Ectodermal cell (in vitro differentiated cells): ENCODE data around the gene NDUFB4.
"Not testable (repeated sequence)": the region's sequence is repeated elsewhere in the genome, so short reads cannot be mapped to it uniquely, and the experiment has no call there.

Experiments used
- H3K27ac ChIP-seq: 2 replicates; pipeline ENCODE4 v1.7.0; 2013; ENCODE audit warnings: mild to moderate bottlenecking, low read depth, low read length; ENCODE audit not compliant: insufficient read depth, poor library complexity, severe bottlenecking
- H3K27me3 ChIP-seq: 2 replicates; pipeline ENCODE4 v1.7.0; 2013; ENCODE audit warnings: mild to moderate bottlenecking, low read length; ENCODE audit not compliant: insufficient read depth, control insufficient read depth, poor library complexity, severe bottlenecking
- H3K36me3 ChIP-seq: one replicate; pipeline ENCODE4 v1.7.0; 2013; ENCODE audit warnings: low read length; ENCODE audit not compliant: control insufficient read depth, insufficient read depth
- H3K4me1 ChIP-seq: one replicate; pipeline ENCODE4 v1.7.0; 2013; ENCODE audit warnings: low read length; ENCODE audit not compliant: control insufficient read depth, insufficient read depth
- H3K4me3 ChIP-seq: 2 replicates; pipeline ENCODE4 v1.7.0; 2013; ENCODE audit warnings: low read depth, low read length, control low read depth; ENCODE audit not compliant: insufficient read depth
- H3K9me3 ChIP-seq: 2 replicates; pipeline ENCODE4 v1.7.0; 2013; ENCODE audit warnings: mild to moderate bottlenecking, low read length, moderate library complexity; ENCODE audit not compliant: control insufficient read depth
- WGBS, 2 experiments: methylation state at CpG; one replicate each; pipeline ENCODE4 v1.1.7; 2013; ENCODE audit warnings: missing lambda C conversion rate in 2 of 2; 5-methylcytosine and 5-hydroxymethylcytosine counted together

The NDUFB4 gene

GRCh38 chr3:120638820-120639219 is 42.7 kb downstream of the NDUFB4 start:
- WGBS, 2 experiments: 87 to 95% methylated on average over 4 of the region's 4 CpGs
- not testable (repeated sequence) for H3K27ac ChIP-seq, H3K9me3 ChIP-seq, H3K4me1 ChIP-seq, H3K4me3 ChIP-seq, H3K36me3 ChIP-seq, H3K27me3 ChIP-seq

- no peaks in the 10 kb centered on the region for H3K9me3 ChIP-seq
- H3K4me3 ChIP-seq: no peak overlapping the region
- H3K27ac ChIP-seq: no peak overlapping the region
- no peaks in the 10 kb centered on the region for H3K27me3 ChIP-seq
- H3K36me3 ChIP-seq: no peaks in the 10 kb centered on the region
- WGBS, 2 experiments: 67 to 91% methylated on average over 1 of the region's 1 CpG
- H3K4me1 ChIP-seq: peaks cover 3% of the 10 kb centered on the region
Measured at GRCh38 chr3:120640231-120640630, 44.1 kb downstream of the NDUFB4 start.

GRCh38 chr3:120641696-120642246 is 45.6 kb downstream of the NDUFB4 start:
- H3K27ac ChIP-seq: no peak overlapping the region
- no peaks in the 10 kb centered on the region for H3K36me3 ChIP-seq
- no peaks in the 10 kb centered on the region for H3K27me3 ChIP-seq
- no peaks in the 10 kb centered on the region for H3K9me3 ChIP-seq
- H3K4me3 ChIP-seq: no peak overlapping the region
- peaks cover 4% of the 10 kb centered on the region for H3K4me1 ChIP-seq
- 97 to 98% methylated on average over 2 of the region's 2 CpGs for WGBS, 2 experiments

GRCh38 chr3:120642368-120642948 is 46.3 kb downstream of the NDUFB4 start:
- peaks cover 4% of the 10 kb centered on the region for H3K4me1 ChIP-seq
- H3K9me3 ChIP-seq: no peaks in the 10 kb centered on the region
- H3K36me3 ChIP-seq: no peaks in the 10 kb centered on the region
- H3K4me3 ChIP-seq: no peak overlapping the region
- H3K27ac ChIP-seq: no peak overlapping the region
- no peaks in the 10 kb centered on the region for H3K27me3 ChIP-seq
- WGBS, 2 experiments: 94% methylated on average over 4 of the region's 4 CpGs

- Histone ChIP-seq H3K27ac (no peak overlapping the region), H3K4me1 (peaks cover 4% of the 10 kb centered on the region), H3K9me3 (no peaks in the 10 kb centered on the region), H3K4me3 (no peak overlapping the region), H3K36me3 (no peaks in the 10 kb centered on the region), H3K27me3 (no peaks in the 10 kb centered on the region)
- WGBS, 2 experiments: 73 to 80% methylated on average over 5 of the region's 5 CpGs
Measured at GRCh38 chr3:120645083-120645845, 49.1 kb downstream of the NDUFB4 start.

GRCh38 chr3:120646771-120647432 is 50.8 kb downstream of the NDUFB4 start:
- WGBS, 2 experiments: 91 to 94% methylated on average over 4 to 5 of the region's 5 CpGs
- no peaks in the 10 kb centered on the region for H3K9me3 ChIP-seq
- no peaks in the 10 kb centered on the region for H3K27me3 ChIP-seq
- H3K36me3 ChIP-seq: no peaks in the 10 kb centered on the region
- H3K27ac ChIP-seq: no peak overlapping the region
- H3K4me1 ChIP-seq: peaks cover 4% of the 10 kb centered on the region
- no peak overlapping the region for H3K4me3 ChIP-seq

GRCh38 chr3:120648290-120648689 is 52.2 kb downstream of the NDUFB4 start:
- Histone ChIP-seq H3K27me3 (no peaks in the 10 kb centered on the region), H3K4me1 (peaks cover 4% of the 10 kb centered on the region), H3K4me3 (no peak overlapping the region), H3K9me3 (no peaks in the 10 kb centered on the region), H3K27ac (no peak overlapping the region), H3K36me3 (no peaks in the 10 kb centered on the region)
- 94% methylated on average over 5 of the region's 5 CpGs for WGBS, 2 experiments

GRCh38 chr3:120649830-120650233 is 53.7 kb downstream of the NDUFB4 start:
- Histone ChIP-seq H3K9me3 (no peaks in the 10 kb centered on the region), H3K27ac (no peak overlapping the region), H3K36me3 (no peaks in the 10 kb centered on the region), H3K4me1 (peaks cover 4% of the 10 kb centered on the region), H3K27me3 (no peaks in the 10 kb centered on the region), H3K4me3 (no peak overlapping the region)
- 96% methylated on average over 3 of the region's 3 CpGs for WGBS, 2 experiments

- Histone ChIP-seq H3K27me3 (no peaks in the 10 kb centered on the region), H3K4me3 (no peak overlapping the region), H3K9me3 (no peaks in the 10 kb centered on the region), H3K36me3 (no peaks in the 10 kb centered on the region), H3K27ac (no peak overlapping the region), H3K4me1 (peaks cover under 1% of the 10 kb centered on the region)
- 92 to 98% methylated on average over 1 to 2 of the region's 2 CpGs for WGBS, 2 experiments
Measured at GRCh38 chr3:120650311-120650710, 54.2 kb downstream of the NDUFB4 start.
